Adrenal gland (tissue), 12 donors: ENCODE results near the gene TMCC2. TPM values are rescaled to one million over a fixed set of nuclear protein-coding genes. Genes with fewer than 3 reads are reported as not detected.

Experiments
- DNase-seq, 7 donors: peaks; one replicate each; pipeline ENCODE4 v3.0.0-alpha.2; 2019 to 2020
- H3K27ac ChIP-seq, 5 donors: fragments of 200-600 bp; sonication (generic) in 4 of 5; 1 replicate in 3 of 5; 2 replicates in 2 of 5; pipeline versions ENCODE4 v1.5.1 to v1.8.0; 2016 to 2020; ENCODE audit warnings: mild to moderate bottlenecking in 1 of 5
- H3K27me3 ChIP-seq: fragments of 200-600 bp; 2 replicates; pipeline ENCODE4 v1.8.0; 2021
- H3K36me3 ChIP-seq, 2 donors: fragments of 200-600 bp; replicated peaks in 1 of 2; 1 replicate in 1 of 2; 2 replicates in 1 of 2; pipeline versions ENCODE4 v1.5.1 to v1.8.0; 2018 to 2022
- H3K4me1 ChIP-seq, 2 donors: fragments of 200-600 bp; replicated peaks in 1 of 2; 1 replicate in 1 of 2; 2 replicates in 1 of 2; pipeline versions ENCODE4 v1.5.1 to v1.8.0; 2018 to 2021
- H3K4me3 ChIP-seq, 4 donors: fragments of 200-600 bp; sonication (generic) in 3 of 4; one replicate each; pipeline ENCODE4 v1.5.1; 2016 to 2018
- H3K9me3 ChIP-seq, 3 donors: fragments of 200-600 bp; sonication (generic) in 1 of 3; replicated peaks in 1 of 3; 1 replicate in 2 of 3; 2 replicates in 1 of 3; pipeline versions ENCODE4 v1.5.1 to v1.8.0; 2016 to 2021
- POLR2A ChIP-seq, 2 donors: fragments of 450-650 bp; IDR thresholded peaks; one replicate each; pipeline ENCODE4 v1.6.1; 2017; ENCODE audit warnings: antibody characterized with exemption in 2 of 2, mild to moderate bottlenecking in 2 of 2, moderate library complexity in 1 of 2
- WGBS, 4 donors: extraction: QIAGEN DNeasy Blood & Tissue Kit in 2 of 4; methylation state at CpG; one replicate each; pipeline versions ENCODE4 v1.1.5 to v1.1.7; 2013 to 2017; 5-methylcytosine and 5-hydroxymethylcytosine counted together
- intact Hi-C, 2 donors: fragments of 100-400 bp; cut with DNase I; formaldehyde crosslinking; loops; one replicate each; pipeline versions ENCODE4 v1.14.1 to v1.15.0; 2022 to 2023
- polyA plus RNA-seq, 3 donors: library from polyadenylated mRNA; stranded (reverse); fragments of 200-250 nt in 2 of 3; fragments of 350-450 nt in 1 of 3; fragmentation: Illumina TruSeq in 1 of 3; extraction: RNeasy Lipid Tissue Mini Kit (QIAGEN cat#74804) in 1 of 3; gene quantifications; one replicate each; pipeline ENCODE4 v1.2.3, GENCODE V29; 2013 to 2014
- total RNA-seq, 9 donors: library from RNA; depleted of rRNA in 4 of 9; stranded (reverse); fragments of >200 nt in 4 of 9; fragments of 120-200 nt in 1 of 9; fragmentation: NEBNext Ultra II Directional in 1 of 9; extraction: Animal tissue kit (Norgen Biotek cat#: 25700) in 1 of 9; gene quantifications; one replicate each; pipeline versions ENCODE4 v1.1.0 to v1.2.4, GENCODE V29; 2013 to 2023
- TF ChIP-seq, protein P1 (sequence below), 6 experiments: fragments of 450-650 bp in 4 of 6; fragments of 200-600 bp in 2 of 6; sonication (generic) in 1 of 6; IDR thresholded peaks; 1 replicate in 5 of 6; 2 replicates in 1 of 6; pipeline versions ENCODE4 v1.5.1 to v1.8.0; 2016 to 2021; ENCODE audit warnings: antibody characterized with exemption in 6 of 6, mild to moderate bottlenecking in 2 of 6, moderate library complexity in 1 of 6
- donor health status: healthy with polysubstance abuse.
- donor health status: Bipolar disorder and iron deficiency.
- donor health status: DM: yes; HTN: yes; CAD: no.
- donor health status: DM: no; HTN: no; CAD: no.
- donor health status: DM: no; HTN: no; CAD: no.
- donor health status: DM: yes; HTN: yes; CAD: no.

Gene TMCC2
- total and polyA plus RNA-seq, 12 donors = 2.3 to 33.2 (median 7.5) TPM

DNA sequence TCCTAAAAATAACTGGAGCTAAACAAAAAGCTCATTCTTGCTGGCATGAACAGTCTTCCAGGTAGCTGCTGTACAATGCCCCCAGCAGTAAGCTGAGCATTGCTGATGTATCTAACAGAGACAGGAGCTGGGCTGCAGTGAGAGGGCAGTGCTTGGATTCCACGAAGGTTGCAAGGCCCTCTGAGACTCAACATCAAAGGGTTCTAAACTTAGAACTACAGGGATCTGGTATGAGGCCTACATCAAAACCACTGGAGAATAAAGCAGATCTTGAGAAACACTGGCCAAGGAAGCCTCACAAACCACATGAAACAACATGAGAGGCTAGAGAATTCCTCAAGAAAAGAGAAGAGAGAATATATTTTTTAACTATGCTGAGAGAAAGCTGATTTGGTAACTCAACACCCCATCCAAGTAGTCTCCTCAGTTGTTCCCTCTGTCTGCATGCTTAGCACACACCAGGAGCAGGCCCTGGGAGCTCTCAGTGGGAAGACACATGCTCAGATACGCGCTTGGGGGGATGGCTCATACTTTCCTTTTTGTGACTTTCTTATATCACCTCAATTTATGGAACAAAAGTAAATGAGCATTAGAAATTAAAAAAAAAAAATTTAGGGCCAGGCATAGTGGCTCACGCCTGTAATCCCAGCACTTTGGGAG is 43.9 kb upstream of the TMCC2 start:
- no peaks in the 10 kb centered on the region for H3K9me3 ChIP-seq
- peaks cover 0 to 19% of the 10 kb centered on the region in 2 donors for H3K36me3 ChIP-seq
- intact Hi-C loops = no loop called here
- DNase-seq = no peak
- H3K4me3 ChIP-seq = no peak overlapping the region
- peaks cover 15 to 54% of the 10 kb centered on the region in 2 donors for H3K4me1 ChIP-seq
- WGBS, 4 donors = 44 to 71% (median 55%) methylated on average over 4 of the region's 4 CpGs
- H3K27me3 ChIP-seq = no peaks in the 10 kb centered on the region
- no peak for TF ChIP-seq POLR2A (IDR thresholded peaks at IDR 0.05)
- TF ChIP-seq, protein P1, sequence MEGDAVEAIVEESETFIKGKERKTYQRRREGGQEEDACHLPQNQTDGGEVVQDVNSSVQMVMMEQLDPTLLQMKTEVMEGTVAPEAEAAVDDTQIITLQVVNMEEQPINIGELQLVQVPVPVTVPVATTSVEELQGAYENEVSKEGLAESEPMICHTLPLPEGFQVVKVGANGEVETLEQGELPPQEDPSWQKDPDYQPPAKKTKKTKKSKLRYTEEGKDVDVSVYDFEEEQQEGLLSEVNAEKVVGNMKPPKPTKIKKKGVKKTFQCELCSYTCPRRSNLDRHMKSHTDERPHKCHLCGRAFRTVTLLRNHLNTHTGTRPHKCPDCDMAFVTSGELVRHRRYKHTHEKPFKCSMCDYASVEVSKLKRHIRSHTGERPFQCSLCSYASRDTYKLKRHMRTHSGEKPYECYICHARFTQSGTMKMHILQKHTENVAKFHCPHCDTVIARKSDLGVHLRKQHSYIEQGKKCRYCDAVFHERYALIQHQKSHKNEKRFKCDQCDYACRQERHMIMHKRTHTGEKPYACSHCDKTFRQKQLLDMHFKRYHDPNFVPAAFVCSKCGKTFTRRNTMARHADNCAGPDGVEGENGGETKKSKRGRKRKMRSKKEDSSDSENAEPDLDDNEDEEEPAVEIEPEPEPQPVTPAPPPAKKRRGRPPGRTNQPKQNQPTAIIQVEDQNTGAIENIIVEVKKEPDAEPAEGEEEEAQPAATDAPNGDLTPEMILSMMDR (IDR thresholded peaks at IDR 0.05) = no peak
- peak overlapping the region in 4 of 5 donors; percentile 11 to 59 (median 42) for H3K27ac ChIP-seq

DNA sequence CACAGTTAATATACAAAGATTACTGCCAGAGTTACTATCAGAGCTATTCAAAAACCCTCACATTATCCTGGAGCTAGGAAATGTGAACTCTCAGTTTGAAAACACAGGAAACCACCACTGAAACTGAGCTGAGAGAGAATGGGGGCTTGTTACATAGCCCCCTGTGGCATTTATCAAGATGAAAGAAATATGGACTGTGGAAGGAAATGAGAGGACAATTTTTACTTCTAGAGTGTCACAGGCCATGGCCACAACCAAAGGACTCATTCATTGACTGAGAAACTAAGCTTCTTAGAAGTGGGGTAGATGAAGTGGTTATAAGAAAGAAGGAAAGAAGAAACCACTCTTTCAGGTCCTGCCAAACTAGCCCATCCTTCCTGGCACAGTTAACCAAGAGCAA is 41.6 kb upstream of the TMCC2 start:
- peaks cover 8 to 47% of the 10 kb centered on the region in 2 donors for H3K4me1 ChIP-seq
- DNase-seq = no peak
- H3K27me3 ChIP-seq = no peaks in the 10 kb centered on the region
- H3K27ac ChIP-seq = no peak overlapping the region
- TF ChIP-seq, protein P1 (IDR thresholded peaks at IDR 0.05) = no peak
- no peak for TF ChIP-seq POLR2A (IDR thresholded peaks at IDR 0.05)
- H3K9me3 ChIP-seq = no peaks in the 10 kb centered on the region
- H3K4me3 ChIP-seq = no peak overlapping the region
- intact Hi-C loops = no loop called here
- peaks cover 0 to 19% of the 10 kb centered on the region in 2 donors for H3K36me3 ChIP-seq

DNA sequence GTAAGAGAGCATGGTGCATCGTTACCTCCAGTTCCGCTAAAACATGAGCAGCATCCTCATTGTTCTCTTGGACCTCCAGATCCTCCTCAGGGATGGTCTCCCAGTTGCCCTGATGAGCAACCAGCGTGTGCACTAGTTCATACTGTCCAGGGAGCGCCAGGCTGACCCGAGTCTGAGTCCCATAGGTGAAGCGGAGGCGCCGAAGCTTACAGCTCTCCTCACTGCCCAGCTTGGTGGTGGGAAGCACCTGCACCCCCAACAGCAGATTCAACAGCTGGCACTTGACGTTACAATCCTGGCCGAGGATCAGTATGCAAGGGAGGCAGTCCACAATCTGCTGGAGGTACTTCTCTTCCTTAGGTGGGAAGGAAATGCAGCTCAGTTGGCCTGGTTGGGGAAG is 40.3 kb upstream of the TMCC2 start:
- no peak for DNase-seq
- Histone ChIP-seq H3K27ac (no peak overlapping the region), H3K9me3 (no peaks in the 10 kb centered on the region), H3K36me3 (peaks cover 0 to 19% of the 10 kb centered on the region in 2 donors), H3K4me1 (peaks cover 14 to 59% of the 10 kb centered on the region in 2 donors), H3K4me3 (no peak overlapping the region), H3K27me3 (no peaks in the 10 kb centered on the region)
- no peak for TF ChIP-seq POLR2A (IDR thresholded peaks at IDR 0.05)
- TF ChIP-seq, protein P1 (IDR thresholded peaks at IDR 0.05) = no peak
- intact Hi-C loops = no loop called here
- WGBS, 4 donors = 90 to 100% (median 96%) methylated on average over 4 to 10 of the region's 10 CpGs

DNA sequence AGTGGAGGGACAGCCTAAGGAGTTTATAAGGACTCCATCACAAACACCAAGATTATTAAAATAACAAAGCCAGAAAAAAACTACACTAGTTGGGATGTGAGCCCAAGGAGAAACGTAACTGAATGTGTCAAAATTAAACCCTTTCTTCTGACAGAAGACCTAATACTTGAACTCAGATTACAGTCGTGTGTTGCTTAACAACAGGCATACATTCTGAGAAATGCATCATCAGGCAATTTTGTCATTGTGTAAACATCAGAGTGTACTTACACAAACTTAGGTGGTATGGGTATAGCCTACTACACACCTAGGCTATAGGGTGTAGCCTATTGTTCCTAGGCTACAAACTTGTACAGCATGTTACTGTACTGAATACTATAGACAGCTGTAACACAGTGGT is 39.6 kb upstream of the TMCC2 start:
- no peaks in the 10 kb centered on the region for H3K9me3 ChIP-seq
- DNase-seq = no peak
- peak overlapping the region in 1 of 5 donors; percentile 1 for H3K27ac ChIP-seq
- no peak overlapping the region for H3K4me3 ChIP-seq
- H3K36me3 ChIP-seq = peaks cover 0 to 19% of the 10 kb centered on the region in 2 donors
- TF ChIP-seq, protein P1 (IDR thresholded peaks at IDR 0.05) = no peak
- TF ChIP-seq POLR2A (IDR thresholded peaks at IDR 0.05) = no peak
- H3K4me1 ChIP-seq = peaks cover 14 to 55% of the 10 kb centered on the region in 2 donors
- intact Hi-C loops = no loop called here
- H3K27me3 ChIP-seq = no peaks in the 10 kb centered on the region
- 27 to 50% (median 38%) methylated on average over 2 of the region's 2 CpGs for WGBS, 4 donors
